ENCODE results near the gene ACTA2.

- TF ChIP-seq ZNF384 (IDR thresholded peaks at IDR 0.05) (no peak), SP1 (IDR thresholded peaks at IDR 0.05) (no peak), LEF1 (IDR thresholded peaks at IDR 0.05; ENCODE audit: borderline replicate concordance) (no peak), ARNT (IDR thresholded peaks at IDR 0.05) (no peak)
Measured at GRCh38 chr10:88901206-88901983, 51.2 kb downstream of the ACTA2 start.

Data from HEK293T (cell line).